NCI-H510A (cell line): ENCODE results near the gene ARHGAP11A.

Experiments used
- DNase-seq: peaks from one replicate; lab custom pipeline; 2025; lab: John Stamatoyannopoulos, UW

ARHGAP11A gene

DNA sequence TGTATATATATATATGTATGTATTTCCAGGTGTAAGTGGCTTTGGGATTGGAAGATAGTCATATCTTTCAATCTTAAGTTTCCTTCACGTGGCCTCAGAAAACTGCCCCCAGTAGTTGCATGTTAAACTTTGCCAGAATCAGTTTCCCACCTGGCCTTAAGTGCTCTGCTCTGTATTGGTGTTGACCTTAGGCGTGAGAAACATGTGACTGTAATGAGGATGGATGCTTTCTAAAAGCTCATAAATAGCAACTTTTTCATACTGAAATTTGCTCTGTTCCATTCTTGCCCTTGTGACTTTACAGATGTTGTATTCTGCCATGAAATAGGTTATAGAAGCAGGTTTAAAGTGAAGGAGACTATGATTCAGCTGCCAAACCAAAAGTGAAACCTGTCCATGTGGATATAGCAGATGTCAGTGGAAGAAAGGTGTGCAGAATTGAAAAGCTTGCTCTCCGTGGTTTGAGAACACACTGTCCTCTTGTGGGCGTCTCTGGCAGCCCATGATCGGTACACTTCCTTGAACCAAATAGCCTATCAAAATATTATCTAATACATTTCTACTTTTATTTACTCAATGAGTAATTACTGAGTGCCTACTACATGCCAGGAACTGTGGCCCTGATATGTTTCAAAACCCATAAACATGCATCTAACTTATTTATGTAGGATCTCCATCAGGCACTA is 42.0 kb downstream of the ARHGAP11A start:
- no peak for DNase-seq

DNA sequence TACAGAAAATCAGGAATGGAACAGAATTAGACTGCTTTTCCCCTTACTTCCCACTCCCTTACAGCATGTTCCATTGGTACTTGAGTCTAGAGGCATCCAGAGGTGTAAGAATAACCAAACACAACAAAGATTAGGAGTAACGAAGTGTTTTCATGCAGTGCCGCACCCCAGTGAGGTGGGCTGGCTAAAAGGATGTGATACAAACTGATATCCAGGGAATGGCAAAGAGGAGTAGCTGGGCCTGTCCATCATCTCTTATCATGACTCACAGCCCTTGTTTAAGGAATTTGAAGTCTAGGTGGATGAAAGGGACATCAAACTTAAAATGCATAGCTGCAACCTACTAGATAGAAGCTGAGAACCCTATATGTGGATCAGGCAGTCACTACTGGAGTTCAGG is 42.6 kb downstream of the ARHGAP11A start:
- DNase-seq = no peak

DNA sequence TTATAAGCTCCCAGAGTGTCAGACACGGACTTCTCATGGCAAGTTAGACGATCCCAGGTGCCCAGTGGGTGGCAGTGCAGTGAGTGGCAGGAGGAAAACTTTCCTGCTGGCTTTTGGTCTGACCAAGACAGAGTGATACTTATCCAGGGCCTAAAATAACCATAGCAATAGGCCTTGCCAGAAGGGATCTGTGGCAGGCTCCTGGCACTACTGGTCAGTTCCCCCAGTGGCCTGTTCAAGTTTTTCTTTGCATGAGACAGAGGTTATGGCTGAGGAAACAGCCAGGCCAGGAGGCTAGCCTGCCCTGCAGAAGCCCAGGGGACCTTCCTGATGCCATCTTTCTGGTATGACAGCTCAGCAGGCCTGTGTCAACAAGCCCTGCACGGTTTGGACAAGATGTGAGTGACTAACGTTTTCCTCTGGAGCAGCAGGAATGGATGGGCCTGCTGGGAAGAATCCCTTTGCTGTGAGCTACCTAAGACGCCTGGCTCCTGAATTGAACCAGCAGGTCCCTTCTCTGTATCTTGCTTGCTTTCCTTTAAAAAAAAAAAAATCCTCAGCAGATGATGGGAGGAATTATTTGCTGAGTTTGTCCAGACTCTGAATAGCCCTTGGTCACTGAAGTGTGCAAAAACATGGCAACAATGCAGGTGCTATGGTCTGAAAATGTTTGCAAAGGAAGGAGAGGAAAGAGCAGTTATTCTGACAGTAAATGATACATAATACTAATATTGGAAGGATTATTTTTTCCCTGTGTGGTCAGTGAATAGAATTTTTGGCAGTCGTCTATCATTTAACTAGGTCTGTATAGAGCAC is 44.2 kb downstream of the ARHGAP11A start:
- peak; percentile 6 for DNase-seq

DNA sequence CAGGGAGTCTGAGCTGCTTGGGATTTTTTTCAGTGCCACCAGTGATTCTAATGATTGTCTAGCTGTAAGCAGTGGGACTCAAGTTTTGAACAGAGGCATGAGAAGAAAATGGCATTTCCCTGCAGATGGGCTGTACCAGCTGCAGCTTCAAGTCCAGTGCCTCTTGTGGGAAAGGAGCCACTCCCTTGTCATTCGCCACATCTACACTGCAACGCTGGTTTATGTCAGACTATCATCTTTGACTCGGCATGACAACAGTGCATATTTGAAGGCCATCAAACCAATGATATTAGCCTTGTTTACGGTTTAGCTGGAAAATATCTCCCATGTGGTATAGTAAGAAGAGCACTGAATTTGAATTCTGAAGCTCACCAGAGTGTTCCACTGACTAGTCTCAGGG is 48.4 kb downstream of the ARHGAP11A start:
- DNase-seq = no peak

DNA sequence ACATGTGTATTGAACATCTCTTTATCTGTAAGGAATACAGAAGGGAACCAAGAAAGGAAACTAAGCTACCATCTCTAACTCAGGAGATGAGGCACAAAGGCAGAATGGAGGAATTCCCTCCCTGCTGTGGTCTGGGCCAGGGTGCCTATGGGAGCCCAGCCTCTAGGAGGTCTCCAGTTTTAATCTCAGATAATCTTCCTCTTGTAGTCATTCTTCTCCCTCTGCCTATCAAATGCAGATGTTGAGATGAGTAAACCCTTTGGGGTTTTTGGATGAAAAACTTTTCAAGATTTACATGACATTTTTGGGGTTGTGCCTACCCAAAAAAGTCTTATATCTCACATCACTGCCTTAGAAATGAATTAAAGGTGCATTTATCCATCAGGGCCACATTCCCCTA is 49.5 kb downstream of the ARHGAP11A start:
- DNase-seq = no peak

DNA sequence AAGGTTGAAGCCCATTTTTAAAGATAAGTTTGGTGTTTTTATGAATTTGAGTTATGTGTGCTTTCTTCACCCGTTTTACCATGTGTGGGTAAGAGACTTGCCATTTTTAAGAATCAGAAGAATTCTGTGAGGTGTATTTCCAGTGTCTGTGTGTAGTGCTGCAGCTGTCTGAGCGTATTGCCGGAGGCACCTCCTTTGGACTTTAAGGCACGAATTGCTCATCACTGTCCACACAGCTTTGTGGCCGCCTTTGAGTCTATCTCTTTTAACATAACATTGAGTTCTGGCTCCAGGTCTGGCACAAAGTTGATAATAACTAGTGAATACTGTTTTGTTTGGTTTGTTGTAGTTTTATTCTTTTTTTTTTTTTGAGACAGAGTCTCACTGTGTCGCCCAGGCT is 52.0 kb downstream of the ARHGAP11A start:
- no peak for DNase-seq

DNA sequence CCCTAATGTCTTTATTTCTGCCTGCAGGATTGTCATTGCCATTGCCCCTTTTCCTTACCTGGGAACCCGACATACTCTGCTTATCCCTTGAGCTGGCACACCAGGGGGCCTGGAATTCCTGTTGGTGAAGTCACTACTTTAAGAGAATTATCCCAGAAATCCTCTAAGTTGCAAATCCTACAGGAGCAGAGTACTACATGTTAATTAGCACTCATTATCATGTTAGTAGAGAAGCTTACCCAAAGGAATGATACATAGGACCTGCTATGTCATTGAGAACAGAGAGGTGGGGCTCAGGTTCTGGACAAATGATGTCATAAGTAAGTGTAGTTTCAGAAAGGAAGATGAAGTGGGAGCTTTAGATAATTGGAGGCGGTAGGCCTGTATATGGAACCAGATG is 53.6 kb downstream of the ARHGAP11A start:
- no peak for DNase-seq

DNA sequence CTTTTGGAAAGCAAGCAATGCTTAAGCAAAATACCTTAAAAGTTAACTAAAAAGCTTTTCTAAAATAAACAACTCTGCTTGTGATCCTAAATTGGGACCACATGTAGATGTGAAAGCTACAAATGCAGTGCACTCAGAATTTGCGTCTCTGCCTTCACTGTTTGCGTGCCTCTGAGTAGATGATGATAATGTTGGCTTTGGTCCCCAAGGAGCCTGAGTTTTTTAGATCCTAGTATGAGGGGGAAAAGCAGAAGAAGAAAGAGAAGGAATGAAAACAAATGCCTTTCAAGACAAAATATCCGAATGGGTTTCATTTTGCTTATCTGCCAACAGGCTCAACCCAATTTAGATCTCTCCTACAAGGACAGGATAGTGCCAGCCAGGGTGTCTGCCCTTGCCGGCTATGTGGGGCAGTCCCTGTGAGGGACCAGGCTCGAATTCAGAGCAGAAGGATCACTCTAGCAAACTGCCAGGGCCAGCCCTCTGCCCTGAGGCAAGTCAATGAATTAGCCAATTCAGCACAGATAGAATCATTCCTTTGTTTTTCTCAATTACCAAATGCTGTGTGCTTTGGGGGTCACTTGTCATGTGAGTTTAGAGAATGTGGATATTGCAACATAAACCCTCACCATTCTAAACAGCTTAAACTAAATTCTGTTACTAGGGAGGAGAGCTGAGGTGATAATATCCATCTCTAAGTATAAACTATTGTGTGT is 54.8 kb downstream of the ARHGAP11A start:
- DNase-seq = no peak

DNA sequence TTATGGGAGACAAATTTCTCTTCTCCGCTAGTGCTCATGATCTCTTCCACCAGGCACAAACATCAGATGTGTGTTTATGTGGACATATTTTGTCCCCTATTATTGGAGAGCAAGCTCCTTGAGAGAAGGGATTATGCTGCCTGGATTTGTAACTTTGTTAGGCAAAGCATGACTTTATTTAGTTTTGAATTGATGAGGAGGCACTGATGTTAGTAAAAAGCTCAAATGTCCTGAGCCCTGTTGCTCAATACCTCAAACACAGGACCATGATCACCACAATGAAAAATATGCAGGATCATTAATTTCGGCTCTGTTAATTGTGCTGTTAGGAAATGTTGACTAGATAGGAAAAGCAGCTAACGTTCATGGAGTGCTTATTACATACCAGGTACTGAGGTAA is 55.3 kb downstream of the ARHGAP11A start:
- DNase-seq = no peak

DNA sequence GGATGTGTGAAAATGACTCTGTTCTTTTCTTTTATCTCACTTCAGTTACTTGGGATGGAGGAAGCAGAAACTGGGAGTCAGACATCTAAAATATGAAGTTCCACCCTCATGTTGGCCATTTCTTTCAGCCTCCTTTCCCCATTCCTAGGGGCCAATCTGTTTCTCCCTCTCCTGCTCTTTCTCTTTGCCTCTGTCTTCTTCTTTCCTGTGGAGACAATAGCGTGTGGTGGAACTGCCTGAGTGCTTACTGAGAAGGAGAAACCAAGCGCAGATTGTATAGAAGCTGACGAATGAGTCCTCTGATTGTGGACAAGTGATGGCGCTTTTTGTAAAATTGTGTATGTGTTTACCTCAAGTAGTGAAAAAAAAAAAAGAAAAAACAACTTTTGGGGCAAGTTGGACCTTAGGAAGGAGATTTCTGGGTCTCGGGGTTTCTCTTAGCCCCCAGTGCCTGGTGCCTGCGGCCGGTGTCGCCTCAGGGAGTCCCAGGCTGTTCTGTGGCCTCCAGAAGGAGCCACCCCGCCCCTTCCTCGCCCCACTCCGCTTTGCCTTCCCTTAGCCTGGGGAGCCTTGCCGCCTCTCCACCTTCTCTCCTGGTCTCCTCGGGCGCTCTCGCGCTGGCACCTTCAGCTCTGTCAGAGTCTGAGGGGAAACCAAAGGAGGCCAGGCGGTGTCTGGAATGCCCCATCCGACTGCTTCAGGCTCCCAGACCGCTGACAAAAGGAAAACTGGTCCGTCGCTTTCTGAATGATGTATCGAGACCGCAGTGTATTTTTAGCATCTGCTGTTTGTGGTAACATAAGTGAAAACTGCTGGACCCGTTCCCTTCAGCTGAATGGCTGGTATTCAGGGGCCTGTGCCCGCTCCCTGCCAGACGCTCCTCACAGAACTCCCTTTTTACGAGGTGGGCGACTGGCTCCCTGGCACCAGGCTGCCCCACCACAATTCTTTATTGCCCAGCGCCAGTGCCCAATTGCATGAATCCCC is 56.3 kb downstream of the ARHGAP11A start:
- no peak for DNase-seq

DNA sequence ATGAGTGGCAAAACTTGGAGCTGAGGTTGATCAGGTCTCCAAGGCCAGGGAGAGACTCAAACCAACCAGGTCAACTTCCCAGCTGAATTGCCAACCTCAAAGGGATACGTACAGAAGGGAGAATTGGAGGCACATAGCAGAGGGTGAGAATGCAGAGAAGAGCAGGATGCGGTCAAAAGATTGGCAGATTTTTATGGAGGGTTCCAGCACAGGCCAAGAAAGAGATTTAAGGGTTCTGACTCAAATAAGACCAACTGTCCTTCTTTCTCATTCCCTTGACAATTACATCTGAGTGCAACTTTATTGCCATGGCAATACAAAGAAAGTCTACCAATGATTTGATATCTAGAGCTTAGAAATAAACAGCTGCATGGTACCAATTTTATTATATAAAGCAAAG is 59.4 kb downstream of the ARHGAP11A start:
- DNase-seq = no peak

DNA sequence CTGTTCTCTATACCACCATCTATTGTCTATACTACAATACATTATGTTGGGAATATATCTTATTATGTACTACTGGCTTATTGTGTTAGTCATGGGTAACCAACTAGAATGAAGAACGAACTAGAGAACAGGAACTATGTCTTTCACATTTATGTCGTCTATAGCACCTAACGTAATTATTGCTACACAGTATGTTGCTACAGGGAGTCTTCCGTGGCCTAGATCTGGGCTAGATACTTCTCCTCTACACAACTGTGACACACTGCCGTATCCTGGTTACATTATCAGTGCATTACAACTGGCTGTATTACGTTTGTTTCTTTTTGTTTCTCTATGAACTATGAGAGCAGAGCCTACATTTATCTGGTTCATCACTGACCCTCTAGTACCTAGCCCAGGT is 60.2 kb downstream of the ARHGAP11A start:
- DNase-seq = no peak

DNA sequence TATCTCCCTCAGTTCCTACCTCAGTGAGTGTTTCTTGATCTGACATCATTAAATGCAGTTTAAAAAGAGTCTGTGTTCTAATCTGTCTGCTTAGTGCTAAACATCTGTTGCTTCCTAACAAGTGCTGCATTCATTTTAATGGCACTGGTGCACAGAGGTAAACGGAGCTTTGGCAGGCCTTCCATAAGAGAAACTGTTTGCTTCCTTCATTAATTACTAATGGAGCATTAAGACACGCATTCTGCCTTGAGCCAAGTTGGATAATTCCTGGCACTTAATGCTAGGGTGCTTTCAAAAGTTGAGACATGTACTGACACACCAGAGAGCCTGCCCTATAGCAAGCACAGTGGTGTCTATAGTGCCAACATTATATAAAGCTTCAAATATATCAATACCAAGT is 60.9 kb downstream of the ARHGAP11A start:
- no peak for DNase-seq

DNA sequence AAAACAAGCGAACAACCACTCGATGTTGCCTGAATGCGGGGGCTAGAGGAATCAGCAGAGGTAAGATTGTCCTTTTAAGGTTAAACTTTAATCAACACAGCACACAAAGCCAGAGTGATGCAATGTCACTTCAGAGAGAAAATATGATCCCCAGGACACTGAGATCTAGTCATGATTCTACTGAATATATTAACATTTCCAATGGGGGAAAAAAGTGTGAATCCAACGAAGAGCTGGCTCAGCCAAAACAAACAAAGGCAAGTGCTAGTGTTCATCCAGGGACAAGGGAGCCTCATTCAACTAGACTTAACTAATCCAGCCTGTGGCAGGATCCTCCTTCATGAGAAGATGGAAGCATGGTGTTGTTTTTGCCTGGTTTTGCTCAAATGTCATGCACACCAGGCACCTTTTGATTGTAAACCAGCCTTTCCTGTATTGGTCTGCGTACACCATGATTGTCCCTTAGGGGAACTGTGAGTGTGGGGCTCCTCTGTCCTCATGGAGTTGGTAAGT is 62.0 kb downstream of the ARHGAP11A start:
- DNase-seq = peak; percentile 15

DNA sequence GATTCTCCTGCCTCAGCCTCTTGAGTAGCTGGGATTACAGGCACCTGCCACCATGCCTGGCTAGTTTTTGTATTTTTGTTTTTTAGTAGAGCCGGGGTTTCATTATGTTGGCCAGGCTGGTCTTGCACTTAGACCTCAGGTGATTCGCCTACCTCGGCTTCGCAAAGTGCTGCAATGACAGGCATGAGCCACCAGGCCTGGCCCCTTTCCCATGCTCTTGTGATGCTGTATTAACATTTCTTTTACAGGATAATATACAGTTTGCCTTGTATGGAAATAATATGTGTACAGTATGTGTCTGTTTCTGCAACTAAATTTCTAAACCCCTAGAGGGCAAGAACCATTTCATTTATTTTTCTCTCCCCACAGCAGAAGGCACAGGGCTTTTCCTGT is 64.0 kb downstream of the ARHGAP11A start:
- no peak for DNase-seq

DNA sequence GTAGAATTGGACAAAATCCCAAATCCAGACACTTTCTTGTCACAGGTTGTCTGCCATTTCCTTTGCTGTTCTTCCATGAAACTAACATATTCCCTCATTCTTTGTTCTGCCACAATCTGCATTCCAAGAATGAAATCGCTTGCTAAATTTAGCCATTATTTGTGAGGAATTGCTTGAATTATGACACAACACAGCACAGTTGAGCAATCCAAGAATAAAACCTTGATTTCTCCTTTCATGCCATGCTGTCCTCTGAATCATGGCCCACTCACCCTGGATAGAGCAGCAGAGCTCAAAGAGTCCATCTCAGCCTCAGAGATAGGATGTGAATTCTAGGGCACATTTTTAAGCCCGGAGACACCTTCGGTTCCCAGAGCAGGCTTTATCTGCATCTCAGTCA is 67.3 kb downstream of the ARHGAP11A start:
- DNase-seq = no peak

DNA sequence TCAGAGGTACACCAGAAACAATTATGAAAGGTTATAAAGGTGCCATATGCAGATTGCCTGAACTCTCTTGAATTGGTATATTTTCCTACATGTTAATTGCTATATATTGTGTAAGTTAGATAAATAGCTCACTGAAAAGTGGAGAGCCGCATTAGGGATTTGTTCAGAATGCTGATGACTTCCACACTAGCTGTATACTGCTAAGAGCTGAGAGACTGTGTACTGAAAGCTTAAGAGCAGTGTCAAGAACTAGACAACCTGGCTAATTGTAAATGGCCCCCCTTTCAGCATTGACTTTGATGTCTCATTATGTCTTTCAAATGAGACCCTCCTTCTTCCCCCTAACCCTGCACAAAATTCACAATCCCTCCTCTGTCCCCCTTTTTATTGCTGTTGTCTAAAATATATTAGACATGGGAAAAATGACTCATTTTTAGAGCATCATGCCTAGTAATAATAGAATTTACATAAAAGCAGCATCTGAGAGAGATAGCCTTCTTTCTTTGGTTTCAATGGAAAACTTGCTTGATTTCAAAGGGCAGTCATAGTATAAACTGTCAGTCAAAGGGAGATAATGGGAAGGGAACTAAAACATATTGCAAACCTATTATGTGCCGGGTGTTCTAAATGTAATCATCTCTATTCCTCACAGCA is 67.8 kb downstream of the ARHGAP11A start:
- DNase-seq = no peak

DNA sequence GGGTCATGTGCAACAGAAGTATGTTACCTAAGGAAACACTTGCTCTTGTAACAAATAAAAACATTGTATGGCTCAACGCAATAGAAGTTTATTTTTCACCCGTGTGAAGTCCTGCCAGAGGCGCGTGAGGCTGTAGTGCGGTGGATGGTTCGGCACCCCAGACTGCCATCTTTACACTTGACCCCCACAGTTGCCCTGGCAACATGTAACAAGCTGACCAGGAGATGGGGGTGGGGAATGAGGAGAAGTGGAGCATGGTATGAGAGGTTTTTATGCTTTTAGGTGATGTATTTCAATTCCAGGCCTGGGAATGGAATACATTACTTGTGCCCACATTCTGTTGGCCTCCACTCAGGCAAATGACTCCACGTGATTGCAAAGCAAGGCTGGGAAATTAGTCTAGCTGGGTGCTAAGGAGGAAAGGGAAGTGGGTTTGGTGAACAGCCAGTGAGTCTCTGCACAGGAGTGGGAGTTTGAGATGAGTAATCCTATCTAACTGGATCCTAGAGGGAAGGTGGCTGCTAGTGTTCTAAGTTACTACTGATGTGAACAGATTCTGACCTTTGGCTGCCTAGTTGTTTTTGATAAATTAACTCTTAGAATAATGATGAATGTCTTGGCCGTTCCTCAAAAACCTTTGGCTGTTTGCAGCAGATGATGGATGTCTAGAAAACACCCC is 68.7 kb downstream of the ARHGAP11A start:
- no peak for DNase-seq

DNA sequence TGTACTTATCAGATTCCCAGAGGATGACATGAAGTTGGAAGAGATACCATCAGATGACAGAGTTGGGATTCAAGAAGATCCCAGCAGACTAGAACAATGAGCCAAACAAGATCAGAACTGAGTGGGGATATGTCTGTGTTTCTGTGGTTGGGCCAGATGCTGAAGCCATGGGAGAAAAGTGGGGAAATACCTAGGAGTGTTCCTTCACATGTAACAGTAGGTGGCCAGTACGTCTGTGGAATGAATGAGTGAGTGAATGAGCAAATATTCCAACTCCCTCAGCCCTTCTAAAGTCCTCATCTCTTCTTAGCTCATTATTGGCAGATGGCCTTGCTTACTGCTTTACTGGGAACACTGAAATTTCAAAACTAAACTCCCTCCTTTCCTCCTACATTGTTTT is 70.3 kb downstream of the ARHGAP11A start:
- no peak for DNase-seq

DNA sequence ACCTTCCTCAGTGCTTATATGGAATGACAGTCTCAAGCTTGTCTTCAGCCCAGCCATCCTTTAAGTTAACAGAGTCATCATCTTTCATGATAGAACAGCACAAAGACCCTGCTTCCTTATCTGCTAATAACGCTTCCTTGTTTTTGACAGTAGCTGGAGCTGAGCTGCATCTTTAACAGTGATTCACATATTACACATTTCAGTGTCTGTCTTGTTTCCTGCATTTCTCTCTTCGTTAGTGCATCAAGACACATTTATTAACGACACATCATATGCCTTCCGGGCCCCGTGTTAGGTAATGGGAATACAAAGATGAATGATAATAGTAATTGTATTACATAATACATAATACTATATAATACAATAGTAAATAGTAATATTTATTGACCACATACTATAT is 72.3 kb downstream of the ARHGAP11A start:
- no peak for DNase-seq
